ENCODE data around the gene SLC8A2.

Gene SLC8A2

DNA sequence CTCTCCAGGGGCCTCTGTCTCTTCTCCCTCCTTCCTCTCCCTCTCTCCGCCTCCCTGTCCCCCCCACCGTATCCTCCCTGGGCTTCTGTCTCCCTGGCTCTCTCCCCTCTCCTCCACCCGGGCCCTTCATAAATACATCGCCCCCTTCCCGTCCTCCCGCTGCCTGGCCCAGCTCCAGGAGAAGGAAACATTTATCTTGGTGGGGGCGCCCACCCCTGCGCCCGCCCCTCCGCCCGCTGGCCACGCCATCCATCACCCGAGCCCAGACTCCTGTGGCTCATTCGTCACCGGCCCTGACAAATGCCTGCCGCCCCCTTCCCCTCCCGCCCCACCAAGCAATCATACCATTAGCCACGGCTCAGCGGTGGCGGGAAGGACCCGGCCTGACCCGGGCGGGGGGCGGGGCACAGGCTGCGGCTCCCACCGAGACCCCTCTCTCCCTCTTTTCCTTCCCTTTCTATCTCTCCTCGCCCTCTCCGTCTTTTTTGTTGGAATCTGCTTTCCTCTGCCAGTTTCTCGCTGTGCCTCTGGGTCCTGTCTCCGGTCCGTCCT is 49.8 kb downstream of the SLC8A2 start:
- no peak overlapping the region for H3K4me2 ChIP-seq (ENCODE audit: low read length)
- no peaks in the 10 kb centered on the region for H3K4me1 ChIP-seq (ENCODE audit: insufficient read depth, low read length, severe bottlenecking)
- 0 out of 2 replicates have a peak, but pooled peaks cover 5% of the 10 kb centered on the region for H3K27me3 ChIP-seq (ENCODE audit: insufficient read depth, low read length)

DNA sequence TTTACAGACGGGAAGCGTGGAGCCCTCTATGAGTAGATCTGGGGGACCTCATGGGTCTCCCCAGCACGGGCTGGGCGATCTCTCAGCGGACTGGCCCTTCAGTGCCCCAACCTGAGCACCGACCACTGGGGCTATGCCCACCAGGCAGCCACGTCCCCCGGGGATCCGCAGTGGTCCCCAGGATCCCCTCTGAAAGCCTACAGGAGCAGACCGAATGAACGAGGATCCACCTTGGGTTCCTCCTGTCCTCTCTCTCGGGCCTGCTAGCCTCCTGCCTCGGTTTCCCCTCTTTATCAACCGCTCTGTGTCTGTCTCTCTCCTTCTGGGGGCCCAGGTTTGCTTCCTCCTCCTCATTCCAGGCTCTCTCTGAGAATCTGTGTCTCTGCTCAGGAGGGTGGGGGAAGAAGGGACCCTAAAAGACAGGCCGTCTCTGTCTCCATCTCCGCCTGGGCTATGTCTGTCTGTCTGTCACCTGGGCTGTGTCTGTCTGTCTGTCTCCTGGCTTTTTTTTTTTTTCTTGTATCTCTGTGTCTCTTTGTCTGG is 50.4 kb downstream of the SLC8A2 start:
- H3K4me1 ChIP-seq (ENCODE audit: insufficient read depth, low read length, severe bottlenecking): no peaks in the 10 kb centered on the region
- H4K20me1 ChIP-seq (ENCODE audit: insufficient read depth, low read length): no peaks in the 10 kb centered on the region
- H3K9me3 ChIP-seq (ENCODE audit: low read length): no peaks in the 10 kb centered on the region
- no peaks in the 10 kb centered on the region for H3K36me3 ChIP-seq (ENCODE audit: insufficient read depth, low read length)
- no peaks in the 10 kb centered on the region for H3K79me2 ChIP-seq (ENCODE audit: insufficient read depth, low read length)
- no peak overlapping the region for H2AFZ ChIP-seq (ENCODE audit: low read length)
- H3K4me2 ChIP-seq (ENCODE audit: low read length): no peak overlapping the region
- H3F3A ChIP-seq (ENCODE audit: insufficient read depth, low read length): no peaks in the 10 kb centered on the region
- H3K4me3 ChIP-seq (ENCODE audit: low read depth, low read length, poor library complexity, severe bottlenecking): no peak overlapping the region
- H3K27me3 ChIP-seq (ENCODE audit: insufficient read depth, low read length): 0 out of 2 replicates have a peak, but pooled peaks cover 5% of the 10 kb centered on the region
- H3K9me2 ChIP-seq (ENCODE audit: low read depth, low read length): no peaks in the 10 kb centered on the region
- TF ChIP-seq EZH2 (IDR thresholded peaks at IDR 0.05; ENCODE audit: borderline replicate concordance, low read length): no peak
- TF ChIP-seq, protein P1, sequence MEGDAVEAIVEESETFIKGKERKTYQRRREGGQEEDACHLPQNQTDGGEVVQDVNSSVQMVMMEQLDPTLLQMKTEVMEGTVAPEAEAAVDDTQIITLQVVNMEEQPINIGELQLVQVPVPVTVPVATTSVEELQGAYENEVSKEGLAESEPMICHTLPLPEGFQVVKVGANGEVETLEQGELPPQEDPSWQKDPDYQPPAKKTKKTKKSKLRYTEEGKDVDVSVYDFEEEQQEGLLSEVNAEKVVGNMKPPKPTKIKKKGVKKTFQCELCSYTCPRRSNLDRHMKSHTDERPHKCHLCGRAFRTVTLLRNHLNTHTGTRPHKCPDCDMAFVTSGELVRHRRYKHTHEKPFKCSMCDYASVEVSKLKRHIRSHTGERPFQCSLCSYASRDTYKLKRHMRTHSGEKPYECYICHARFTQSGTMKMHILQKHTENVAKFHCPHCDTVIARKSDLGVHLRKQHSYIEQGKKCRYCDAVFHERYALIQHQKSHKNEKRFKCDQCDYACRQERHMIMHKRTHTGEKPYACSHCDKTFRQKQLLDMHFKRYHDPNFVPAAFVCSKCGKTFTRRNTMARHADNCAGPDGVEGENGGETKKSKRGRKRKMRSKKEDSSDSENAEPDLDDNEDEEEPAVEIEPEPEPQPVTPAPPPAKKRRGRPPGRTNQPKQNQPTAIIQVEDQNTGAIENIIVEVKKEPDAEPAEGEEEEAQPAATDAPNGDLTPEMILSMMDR (IDR thresholded peaks at IDR 0.05; ENCODE audit: low read length): no peak
- H3K9ac ChIP-seq (ENCODE audit: low read length): no peak overlapping the region
- no peak overlapping the region for H3K27ac ChIP-seq (ENCODE audit: low read depth, low read length, poor library complexity, severe bottlenecking)

More for the DNA sequence above, 49.8 kb downstream of the SLC8A2 start:
- H2AFZ ChIP-seq (ENCODE audit: low read length): no peak overlapping the region
- no peak overlapping the region for H3K27ac ChIP-seq (ENCODE audit: low read depth, low read length, poor library complexity, severe bottlenecking)
- H3K79me2 ChIP-seq (ENCODE audit: insufficient read depth, low read length): no peaks in the 10 kb centered on the region
- H3K9me3 ChIP-seq (ENCODE audit: low read length): no peaks in the 10 kb centered on the region
- no peaks in the 10 kb centered on the region for H3K9me2 ChIP-seq (ENCODE audit: low read depth, low read length)
- no peak overlapping the region for H3K9ac ChIP-seq (ENCODE audit: low read length)
- no peaks in the 10 kb centered on the region for H3K36me3 ChIP-seq (ENCODE audit: insufficient read depth, low read length)
- no peaks in the 10 kb centered on the region for H3F3A ChIP-seq (ENCODE audit: insufficient read depth, low read length)
- H4K20me1 ChIP-seq (ENCODE audit: insufficient read depth, low read length): no peaks in the 10 kb centered on the region
- no peak overlapping the region for H3K4me3 ChIP-seq (ENCODE audit: low read depth, low read length, poor library complexity, severe bottlenecking)
- no peak for TF ChIP-seq EZH2 (IDR thresholded peaks at IDR 0.05; ENCODE audit: borderline replicate concordance, low read length)
- TF ChIP-seq, protein P1 (IDR thresholded peaks at IDR 0.05; ENCODE audit: low read length): no peak

DNA sequence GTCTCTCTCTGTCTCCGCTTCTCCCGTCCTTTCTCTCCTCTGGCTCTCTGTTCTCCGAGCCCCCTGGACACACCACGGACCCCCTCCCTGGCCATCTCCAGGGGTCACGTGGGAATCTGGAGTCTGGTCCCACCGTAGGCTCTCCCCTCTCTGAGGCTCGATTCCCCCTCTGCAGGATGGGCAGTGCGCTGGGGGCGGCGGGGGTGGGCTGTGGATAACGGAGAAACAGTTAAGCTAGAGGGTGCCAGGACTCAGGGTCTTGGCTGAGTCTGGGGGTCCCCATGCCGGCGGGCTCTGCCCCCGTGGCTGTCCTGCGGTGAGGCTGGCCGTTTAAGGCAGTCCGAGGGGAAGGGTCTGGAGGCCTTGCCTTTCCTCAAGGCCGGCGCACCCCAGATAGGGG is 51.9 kb downstream of the SLC8A2 start:
- Histone ChIP-seq H3K9me2 (ENCODE audit: low read depth, low read length) (no peaks in the 10 kb centered on the region), H3K79me2 (ENCODE audit: insufficient read depth, low read length) (no peaks in the 10 kb centered on the region), H3K4me1 (ENCODE audit: insufficient read depth, low read length, severe bottlenecking) (no peaks in the 10 kb centered on the region), H2AFZ (ENCODE audit: low read length) (no peak overlapping the region), H4K20me1 (ENCODE audit: insufficient read depth, low read length) (no peaks in the 10 kb centered on the region), H3K4me3 (ENCODE audit: low read depth, low read length, poor library complexity, severe bottlenecking) (no peak overlapping the region), H3F3A (ENCODE audit: insufficient read depth, low read length) (no peaks in the 10 kb centered on the region), H3K4me2 (ENCODE audit: low read length) (no peak overlapping the region), H3K27ac (ENCODE audit: low read depth, low read length, poor library complexity, severe bottlenecking) (no peak overlapping the region), H3K36me3 (ENCODE audit: insufficient read depth, low read length) (no peaks in the 10 kb centered on the region), H3K9me3 (ENCODE audit: low read length) (no peaks in the 10 kb centered on the region), H3K9ac (ENCODE audit: low read length) (no peak overlapping the region), H3K27me3 (ENCODE audit: insufficient read depth, low read length) (peaks cover 5% of the 10 kb centered on the region; the same call in 1 of the 2 replicates)
- TF ChIP-seq EZH2 (IDR thresholded peaks at IDR 0.05; ENCODE audit: borderline replicate concordance, low read length): no peak
- TF ChIP-seq, protein P1 (IDR thresholded peaks at IDR 0.05; ENCODE audit: low read length): no peak
